Suprapubic skin (tissue), 4 donors: ENCODE data around the gene LIMD2.

Experiments
- CTCF ChIP-seq, 2 donors: fragments of 200-600 bp in 1 of 2; fragments of 450-650 bp in 1 of 2; sonication (generic) in 1 of 2; IDR thresholded peaks; one replicate each; pipeline ENCODE4 v1.5.1; 2016 to 2019; ENCODE audit warnings: antibody characterized with exemption in 2 of 2, mild to moderate bottlenecking in 1 of 2, moderate library complexity in 1 of 2
- EP300 ChIP-seq: sonication (generic); formaldehyde crosslinking; IDR thresholded peaks from one replicate; pipeline ENCODE4 v1.6.1; 2017; ENCODE audit warnings: antibody characterized with exemption
- POLR2AphosphoS5 ChIP-seq, 3 donors: sonication (generic); formaldehyde crosslinking; IDR thresholded peaks; one replicate each; pipeline ENCODE4 v1.6.1; 2017; ENCODE audit warnings: antibody characterized with exemption in 3 of 3

- TF ChIP-seq CTCF (IDR thresholded peaks at IDR 0.05) (no peak), POLR2AphosphoS5 (IDR thresholded peaks at IDR 0.05) (no peak), EP300 (no peak)
Measured at GRCh38 chr17:63698886-63699637, 863 bp downstream of the LIMD2 start.
